ENCODE results near the gene STYXL2. TPM values are rescaled to one million over a fixed set of nuclear protein-coding genes. Genes with fewer than 3 reads are reported as not detected.

STYXL2 gene
- total and polyA plus RNA-seq, 2 of the 8 experiments (the other 6 are each of a cell fraction or from before 2014, with no cell fraction given): 0.09 to 0.22 TPM

DNA sequence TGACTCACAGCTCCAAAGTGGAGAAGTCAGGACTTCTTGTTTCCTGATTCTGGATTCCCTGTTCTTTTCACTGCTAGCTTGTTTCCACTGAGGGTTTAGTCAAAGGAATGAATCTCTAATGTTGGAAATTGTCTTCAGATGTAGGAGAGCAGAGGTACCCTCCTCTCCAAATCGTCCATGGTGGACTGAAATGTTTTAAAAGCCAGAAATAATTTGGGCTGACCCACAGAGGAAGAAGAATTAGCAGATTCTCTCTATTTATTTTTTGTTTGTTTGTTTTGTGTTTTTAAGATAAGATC, 34.1 kb upstream of the STYXL2 start:
- Histone ChIP-seq H3K18ac (ENCODE audit: extremely low read depth, low read length) (no peak overlapping the region), H3K27ac (ENCODE audit: low read depth, low read length) (no peak overlapping the region), H3K4me1 (replicated peaks in 1 of 4; ENCODE audit: control insufficient read depth in 3 of 4, insufficient read depth in 4 of 4, low read length in 3 of 4) (peaks cover 0 to 8% (median 2%) of the 10 kb centered on the region in 4 experiments; a peak in 4 of 7 replicates), H3K9me3 (ENCODE audit: insufficient read depth in 2 of 2, low read depth in 1 of 2, low read length in 1 of 2) (no peaks in the 10 kb centered on the region), H3K36me3 (ENCODE audit: control insufficient read depth in 2 of 4, insufficient read depth in 4 of 4, low read length in 3 of 4) (no peaks in the 10 kb centered on the region), H4K5ac (ENCODE audit: insufficient read length, low read depth, low read length) (no peak overlapping the region), H2BK12ac (ENCODE audit: low read depth, low read length) (no peak overlapping the region), H3K9ac (replicated peaks in 1 of 4; ENCODE audit: extremely low read depth in 1 of 4, low read depth in 3 of 4, low read length in 3 of 4) (no peak overlapping the region), H3K14ac (ENCODE audit: insufficient read length) (no peak overlapping the region), H2AK5ac (ENCODE audit: low read depth, low read length) (no peak overlapping the region), H3K79me2 (ENCODE audit: control insufficient read depth in 1 of 2, insufficient read depth in 2 of 2, low read length in 2 of 2) (no peaks in the 10 kb centered on the region), H3K4me2 (ENCODE audit: insufficient read depth in 1 of 2, low read depth in 2 of 2, low read length in 2 of 2) (peak overlapping the region; percentile 26 to 58; a peak in 2 of 4 replicates), H2BK20ac (ENCODE audit: low read length) (0 out of 2 replicates have a peak overlapping the region, but pooled peaks have one; percentile 34), H2BK120ac (replicated peaks; ENCODE audit: low read depth, low read length) (no peak overlapping the region), H3K4ac (replicated peaks; ENCODE audit: insufficient read length, low read depth, low read length) (no peak overlapping the region), H3K27me3 (replicated peaks in 1 of 4; ENCODE audit: control insufficient read depth in 3 of 4, extremely low read depth in 1 of 4, insufficient read depth in 3 of 4, low read length in 3 of 4) (no peaks in the 10 kb centered on the region), H2BK5ac (ENCODE audit: low read depth, low read length) (no peak overlapping the region), H4K91ac (replicated peaks; ENCODE audit: insufficient read length, low read length) (no peak overlapping the region), H3K56ac (replicated peaks; ENCODE audit: insufficient read length, low read depth, low read length) (no peak overlapping the region), H2AFZ (ENCODE audit: low read length) (no peak overlapping the region), H3K23me2 (ENCODE audit: low read depth, low read length) (peaks cover 8% of the 10 kb centered on the region), H3K4me3 (ENCODE audit: extremely low read depth in 1 of 4, insufficient read depth in 2 of 4, low read depth in 3 of 4, low read length in 4 of 4) (0 out of 8 replicates have a peak overlapping the region, but pooled peaks of 1 of the 4 experiments have one; percentile 35), H3K23ac (ENCODE audit: insufficient read length) (no peak overlapping the region), H4K20me1 (replicated peaks in 1 of 2; ENCODE audit: control insufficient read depth in 1 of 2, insufficient read depth in 2 of 2, low read length in 2 of 2) (peaks cover 0 to 7% of the 10 kb centered on the region in 2 experiments), H4K8ac (ENCODE audit: extremely low read depth, insufficient read depth, low read length) (no peak overlapping the region), H2BK15ac (ENCODE audit: low read length) (no peak overlapping the region), H3K79me1 (ENCODE audit: low read depth, low read length) (no peaks in the 10 kb centered on the region)
- 100% methylated on average over 1 of the region's 1 CpG; no CpG with 5 or more reads in 1 of the 2 experiments for WGBS, 2 experiments (ENCODE audit: extremely low coverage in 1 of 2, insufficient coverage in 1 of 2, insufficient read length in 1 of 2, insufficient replicate concordance in 2 of 2, low coverage in 1 of 2, low lambda C conversion rate in 2 of 2, missing lambda C conversion rate in 1 of 2)
- FAIRE-seq: no peak
- ChIA-PET CTCF (ENCODE audit: partially characterized antibody) (interaction anchor here (0.5 to 18.6 kb wide), 81 partner anchors 9 to 1135 kb away, joined by 3 to 874 read pairs (median 5); partner anchors contain the start of genes ILDR2, POU2F1, STYXL2 and TADA1), POLR2A (ENCODE audit: partially characterized antibody) (interaction anchor here (1.1 to 3.4 kb wide), 2 partner anchors 149 to 161 kb away, joined by 3 to 20 read pairs; partner anchors contain the start of gene POU2F1)
- DNase-seq (ENCODE audit: low read depth in 1 of 2, low spot score in 2 of 2): no peak
- TF ChIP-seq CREB1 (IDR thresholded peaks at IDR 0.05) (no peak), SIN3A (conservative IDR thresholded peaks at IDR 0.05 in 1 of 2, IDR thresholded peaks at IDR 0.05 in 1 of 2; ENCODE audit: low read depth in 1 of 2, low read length in 2 of 2) (no peak), POU5F1 (IDR thresholded peaks at IDR 0.05; ENCODE audit: low read depth, low read length) (no peak), BACH1 (IDR thresholded peaks at IDR 0.05; ENCODE audit: low read length) (no peak), TCF12 (IDR thresholded peaks at IDR 0.05; ENCODE audit: low read depth, low read length) (no peak)
- TF ChIP-seq, protein P1, sequence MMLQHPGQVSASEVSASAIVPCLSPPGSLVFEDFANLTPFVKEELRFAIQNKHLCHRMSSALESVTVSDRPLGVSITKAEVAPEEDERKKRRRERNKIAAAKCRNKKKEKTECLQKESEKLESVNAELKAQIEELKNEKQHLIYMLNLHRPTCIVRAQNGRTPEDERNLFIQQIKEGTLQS (IDR thresholded peaks at IDR 0.05; ENCODE audit: insufficient read depth, low read depth, low read length): no peak
